NCI-H1417 (cell line): ENCODE measurements around the gene CEP192.
A peak's percentile ranks its signal among the peaks of the same experiment; 100 is the strongest.

Experiments
- DNase-seq, 3 experiments: peaks; one replicate each; lab custom pipeline; 2025; lab: John Stamatoyannopoulos, UW

CEP192 gene

GRCh38 chr18:13100942-13101658, 109.9 kb downstream of the CEP192 start:
- no peak for DNase-seq

- DNase-seq: no peak
Observed at GRCh38 chr18:13101659-13102197, 110.6 kb downstream of the CEP192 start.

DNA sequence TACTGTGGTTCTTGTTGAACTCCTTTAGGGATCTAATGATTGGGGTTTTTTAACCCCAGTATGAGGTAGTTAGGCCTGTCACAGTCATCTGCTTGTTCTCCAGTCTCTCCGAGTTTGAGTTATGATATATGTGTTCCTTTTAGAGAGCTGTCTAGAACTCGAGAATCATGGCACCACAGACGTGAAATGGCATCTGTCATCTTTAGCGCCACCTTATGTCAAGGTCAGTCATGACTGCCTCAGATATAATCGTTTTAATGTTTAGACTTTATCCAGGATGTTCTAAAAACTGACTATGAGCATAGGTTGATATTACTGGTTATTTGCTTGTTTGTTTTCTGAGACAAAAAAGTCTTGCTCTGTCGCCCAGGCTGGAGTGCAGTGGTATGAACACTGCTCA, 112.2 kb downstream of the CEP192 start:
- DNase-seq: no peak

DNA sequence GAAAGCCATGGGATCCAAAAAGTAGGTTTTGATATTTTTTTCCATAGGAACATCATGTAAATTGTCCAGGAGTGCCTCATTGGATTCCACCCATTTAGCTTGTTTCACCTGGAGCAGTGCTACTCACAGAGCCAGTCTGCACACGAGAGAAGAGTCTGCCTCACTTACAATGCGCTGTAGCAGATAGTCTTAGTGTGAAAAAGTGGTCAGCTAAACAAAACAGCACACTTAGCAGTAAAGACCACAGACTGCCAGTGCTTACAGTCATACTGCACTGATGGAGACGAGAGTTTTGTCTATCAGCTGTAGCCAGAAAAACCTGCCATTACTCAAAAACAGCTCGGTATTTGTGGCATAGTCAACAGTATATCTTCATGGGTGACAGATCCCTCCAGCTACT, 113.9 kb downstream of the CEP192 start:
- DNase-seq: no peak

DNA sequence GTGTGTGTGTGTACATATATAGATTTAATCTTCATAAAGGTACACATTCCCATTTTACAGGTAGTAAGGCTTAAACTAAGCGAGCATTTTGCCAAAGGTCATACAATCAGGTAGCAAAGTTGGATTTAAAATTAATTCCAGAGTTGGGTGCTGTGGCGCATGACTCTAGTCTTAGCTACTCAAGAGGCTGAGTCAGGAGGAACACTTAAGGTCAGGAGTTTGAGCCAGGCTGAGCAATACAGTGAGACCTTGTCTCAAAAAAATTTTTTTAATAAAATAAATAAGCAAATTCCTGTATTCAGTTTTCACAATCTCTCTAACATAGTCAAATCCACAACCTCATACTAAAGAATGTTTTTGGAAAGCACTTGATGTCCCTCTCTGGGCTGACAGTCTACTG, 115.9 kb downstream of the CEP192 start:
- DNase-seq: no peak

DNA sequence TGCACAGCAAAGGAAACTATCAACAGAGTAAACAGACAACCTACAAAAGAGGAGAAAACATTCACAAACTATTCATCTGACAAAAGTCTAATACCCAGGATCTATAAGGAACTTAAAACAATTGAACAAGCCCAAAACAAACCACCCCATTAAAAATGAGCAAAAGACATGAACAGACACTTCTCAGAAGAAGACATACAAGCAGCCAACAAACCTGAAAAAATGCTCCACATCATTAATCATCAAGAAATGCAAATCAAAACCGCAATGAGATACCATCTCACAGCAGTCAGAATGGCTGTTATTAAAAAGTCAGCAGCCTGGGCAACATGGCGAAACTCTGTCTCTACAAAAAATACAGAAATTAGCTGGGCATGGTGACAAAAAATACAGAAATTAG, 117.2 kb downstream of the CEP192 start:
- DNase-seq: no peak

DNA sequence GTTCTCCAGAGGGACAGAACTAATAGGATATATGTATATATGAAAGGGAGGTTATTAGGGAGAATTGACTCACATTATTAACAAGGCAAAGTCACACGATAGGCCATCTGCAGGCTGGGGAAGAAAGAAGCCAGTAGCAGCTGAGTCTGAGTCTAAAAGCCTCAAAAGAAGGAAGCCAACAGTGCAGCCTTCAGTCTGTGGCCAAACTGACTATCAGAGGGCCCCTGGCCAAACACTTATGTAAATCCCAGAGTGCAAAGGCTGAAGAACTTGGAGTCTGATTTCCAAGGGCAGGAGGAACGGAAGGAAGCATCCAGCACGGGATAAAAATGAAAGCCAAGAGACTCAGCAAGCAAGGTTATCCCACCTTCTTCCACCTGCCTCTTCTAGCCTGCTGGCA, 119.4 kb downstream of the CEP192 start:
- no peak for DNase-seq

GRCh38 chr18:13112982-13113381, 121.8 kb downstream of the CEP192 start:
- DNase-seq: peak in 2 of 3 experiments; percentile 14 to 62

- no peak for DNase-seq
Observed at GRCh38 chr18:13120255-13120654, 129.1 kb downstream of the CEP192 start.

- no peak for DNase-seq
Observed at GRCh38 chr18:13120983-13121441, 129.8 kb downstream of the CEP192 start.

DNA sequence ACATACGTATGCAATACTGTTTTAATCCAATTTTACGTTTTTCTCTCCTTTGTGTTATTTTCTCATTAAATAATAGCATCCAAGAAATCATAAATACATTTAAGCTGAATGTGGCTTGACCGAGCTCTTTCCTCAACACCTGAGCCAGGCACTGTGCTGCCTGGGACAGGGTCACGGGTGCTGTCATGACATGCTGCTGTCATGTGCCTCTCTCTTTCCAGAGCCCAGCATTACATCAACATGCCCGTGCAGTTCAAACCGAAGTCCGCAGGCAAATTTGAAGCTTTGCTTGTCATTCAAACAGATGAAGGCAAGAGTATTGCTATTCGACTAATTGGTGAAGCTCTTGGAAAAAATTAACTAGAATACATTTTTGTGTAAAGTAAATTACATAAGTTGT, 133.2 kb downstream of the CEP192 start:
- DNase-seq: no peak

- no peak for DNase-seq
Observed at GRCh38 chr18:13125191-13125590, 134.0 kb downstream of the CEP192 start.

DNA sequence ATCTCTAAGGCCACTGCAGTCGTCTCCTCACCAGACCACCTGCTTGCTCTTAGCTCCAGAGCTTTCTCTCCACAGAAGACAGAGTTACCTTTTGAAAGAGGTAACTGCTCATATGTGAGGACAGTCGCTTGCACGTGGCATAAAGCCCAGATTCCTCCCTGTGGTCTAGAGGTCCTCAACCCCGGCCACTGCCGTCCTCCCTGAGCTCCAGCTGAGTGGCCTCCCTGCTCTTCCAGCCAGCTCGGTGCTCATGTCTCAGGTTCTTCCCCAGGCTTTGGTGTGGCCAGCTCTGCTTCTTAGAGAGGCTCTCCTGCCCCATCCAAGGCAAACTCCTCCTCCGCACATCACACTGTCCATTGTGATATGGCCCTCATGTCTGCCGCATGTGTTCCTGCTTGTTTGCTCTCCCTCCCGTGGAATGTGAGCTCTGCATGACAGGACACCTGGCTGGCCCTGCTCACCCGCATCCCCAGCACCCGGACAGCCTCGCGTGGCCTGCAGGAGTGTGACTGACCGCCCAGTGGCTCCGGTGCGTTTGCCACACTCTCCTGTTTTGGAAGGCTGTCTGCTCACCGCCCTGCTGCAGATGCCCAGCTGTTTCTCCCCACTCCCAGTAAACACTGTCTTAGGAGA, 135.9 kb downstream of the CEP192 start:
- DNase-seq: no peak

GRCh38 chr18:13131283-13131682, 140.1 kb downstream of the CEP192 start:
- DNase-seq: no peak

DNA sequence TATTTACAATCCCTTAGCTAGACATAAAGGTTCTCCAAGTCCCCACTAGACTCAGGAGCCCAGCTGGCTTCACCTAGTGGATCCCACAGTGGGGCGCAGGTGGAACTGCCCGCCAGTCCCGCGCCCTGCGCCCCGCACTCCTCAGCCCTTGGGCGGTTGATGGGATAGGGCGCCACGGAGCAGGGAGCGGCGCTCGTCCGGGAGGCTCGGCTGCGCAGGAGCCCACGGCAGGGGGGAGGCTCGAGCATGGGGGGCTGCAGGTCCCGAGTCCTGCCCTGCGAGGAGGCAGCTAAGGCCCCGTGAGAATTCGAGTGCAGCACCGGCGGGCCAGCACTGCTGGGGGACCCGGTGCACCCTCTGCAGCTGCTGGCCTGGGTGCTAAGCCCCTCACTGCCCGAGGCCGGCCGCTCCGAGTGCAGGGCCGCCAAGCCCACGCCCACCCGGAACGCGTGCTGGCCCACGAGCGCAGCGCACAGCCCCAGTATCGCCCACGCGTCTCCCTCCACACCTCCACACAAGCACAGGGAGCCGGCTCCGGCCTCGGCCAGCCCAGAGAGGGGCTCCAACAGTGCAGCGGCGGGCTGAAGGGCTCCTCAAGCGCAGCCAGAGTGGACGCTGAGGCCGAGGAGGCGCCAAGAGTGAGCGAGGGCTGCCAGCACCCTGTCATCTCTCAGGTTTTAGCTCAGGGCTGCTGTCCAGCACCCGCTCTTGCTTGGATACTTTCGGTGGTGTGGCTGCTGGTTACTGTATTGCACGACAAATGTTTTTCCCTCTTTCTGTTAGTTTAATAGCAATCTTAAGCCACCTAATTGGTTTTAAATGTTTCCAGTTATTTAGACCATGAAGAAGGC, 143.6 kb downstream of the CEP192 start:
- no peak for DNase-seq

DNA sequence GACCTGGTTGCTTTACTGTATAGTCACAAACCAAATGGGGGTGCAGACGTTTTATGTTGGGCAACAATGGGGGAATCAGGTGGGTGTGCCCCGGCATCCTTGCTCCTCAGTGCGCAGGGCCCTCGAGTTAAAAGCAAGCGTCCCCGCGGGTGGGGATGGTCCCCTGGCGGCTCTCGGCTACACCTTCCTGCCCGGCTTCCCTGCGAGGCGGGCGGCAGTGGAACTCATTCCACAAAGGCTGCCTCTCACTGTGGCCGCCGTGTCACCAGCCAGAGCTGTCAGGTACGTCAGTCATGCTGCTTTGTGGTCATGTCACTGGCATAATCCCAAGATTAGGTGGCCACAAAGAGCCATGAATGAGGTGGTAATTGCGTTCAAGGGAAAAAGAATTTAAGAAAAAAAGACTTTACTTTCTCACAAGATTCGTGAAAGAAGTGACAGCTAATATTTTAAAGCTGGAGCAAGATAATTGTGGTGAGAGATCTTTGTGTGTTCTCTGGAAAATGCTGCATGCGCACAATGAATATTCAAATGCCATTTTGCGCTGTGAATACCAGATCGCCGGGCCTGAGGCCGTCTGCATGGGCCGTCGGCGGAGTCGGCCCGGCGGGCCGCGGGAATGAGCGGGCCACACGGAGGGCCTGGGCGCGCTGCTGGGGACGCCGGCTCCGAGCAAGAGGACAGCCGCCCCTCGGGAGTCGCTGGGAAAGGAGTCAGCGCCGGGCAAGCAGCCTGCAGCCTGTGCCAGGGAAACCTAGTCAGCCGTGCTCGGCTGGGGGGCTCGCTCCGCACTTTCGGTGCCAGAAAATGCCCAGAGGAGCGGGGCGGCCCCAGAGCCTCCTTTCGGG, 145.1 kb downstream of the CEP192 start:
- peak; percentile 32 to 73 (median 67) for DNase-seq

- DNase-seq: peak; percentile 32 to 70 (median 69)
Observed at GRCh38 chr18:13136904-13137669, 145.9 kb downstream of the CEP192 start.

- peak; percentile 38 to 63 (median 42) for DNase-seq
Observed at GRCh38 chr18:13137670-13138419, 146.7 kb downstream of the CEP192 start.

- no peak for DNase-seq
Observed at GRCh38 chr18:13138420-13139139, 147.4 kb downstream of the CEP192 start.
